Stimulated activated CD8-positive, alpha-beta memory T cell treated with anti-CD3 and anti-CD28 coated beads, Interleukin-7, amount 100 ng/mL, for 4 hours (primary cell): ENCODE results near the gene FHIT.
"Not testable (repeated sequence)": the region's sequence is repeated elsewhere in the genome, so short reads cannot be mapped to it uniquely, and the experiment has no call there.

Experiments used
- DNase-seq, 2 donors: peaks; one replicate each; pipeline ENCODE4 v3.0.0-alpha.2; 2020; ENCODE audit warnings: low read depth in 2 of 2

Gene FHIT

GRCh38 chr3:61057464-61057863 is 193.8 kb downstream of the FHIT start:
- no peak for DNase-seq

- DNase-seq, result no peak
Observed at GRCh38 chr3:61055447-61055846, 195.8 kb downstream of the FHIT start.

GRCh38 chr3:61053781-61054496 is 197.3 kb downstream of the FHIT start:
- no peak for DNase-seq

- DNase-seq, result no peak
Observed at GRCh38 chr3:61052851-61053250, 198.4 kb downstream of the FHIT start.

DNA sequence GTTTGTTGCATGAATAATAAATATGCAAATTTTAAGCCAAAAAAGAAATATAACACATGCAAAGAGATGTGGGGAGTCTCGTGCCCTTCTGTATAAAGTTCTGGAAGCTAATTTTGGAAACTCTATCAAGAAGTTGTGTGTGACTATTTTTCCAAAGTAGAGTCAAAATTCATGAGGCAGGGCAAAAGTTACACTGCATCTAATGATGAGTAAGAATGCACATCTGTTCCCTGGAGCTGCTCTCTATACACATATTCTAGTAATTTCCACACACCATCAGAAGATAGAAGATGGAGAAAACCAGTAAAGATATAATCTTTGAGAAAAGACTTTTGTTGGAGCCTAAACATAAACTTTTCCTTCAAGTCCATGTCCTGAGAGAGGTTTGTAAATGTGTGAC is 199.6 kb downstream of the FHIT start:
- no peak for DNase-seq

- DNase-seq, result not testable (repeated sequence)
Observed at GRCh38 chr3:61045169-61045568, 206.1 kb downstream of the FHIT start.

DNA sequence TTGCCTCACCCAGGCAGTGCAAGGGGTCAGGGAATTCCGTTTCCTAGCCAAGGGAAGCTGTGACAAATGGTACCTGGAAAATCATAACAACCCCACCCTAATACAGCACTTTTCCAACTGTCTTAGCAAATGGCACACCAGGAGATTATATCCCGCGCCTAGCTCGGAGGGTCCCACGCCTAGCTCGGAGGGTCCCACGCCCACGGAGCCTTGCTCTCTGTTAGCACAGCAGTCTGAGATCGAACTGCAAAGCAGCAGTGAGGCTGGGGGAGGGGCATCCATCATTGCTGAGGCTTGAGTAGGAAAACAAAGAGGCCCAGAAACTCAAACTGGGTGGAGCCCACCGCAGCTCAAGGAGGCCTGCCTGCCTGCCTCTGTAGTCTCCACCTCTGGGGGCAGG is 208.1 kb downstream of the FHIT start:
- no peak for DNase-seq

DNA sequence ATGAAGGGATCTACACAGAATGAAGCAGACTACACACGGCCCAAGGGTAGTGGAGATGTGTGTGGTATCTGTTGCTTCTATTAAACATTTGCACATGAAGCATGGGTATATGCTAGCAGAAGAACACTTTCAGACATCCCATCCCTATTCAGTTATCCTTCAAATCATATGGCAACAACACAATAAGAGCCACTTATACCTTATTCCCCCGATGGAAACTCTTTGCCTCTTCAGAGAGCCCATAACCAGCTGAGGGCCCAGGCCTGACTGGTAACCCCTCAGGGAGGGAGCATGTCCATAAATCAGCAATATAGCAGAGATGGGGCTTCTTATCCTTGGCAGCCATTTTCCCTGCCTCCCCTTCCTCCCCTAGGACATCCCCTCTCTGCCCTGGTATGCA is 210.6 kb downstream of the FHIT start:
- DNase-seq, result no peak

GRCh38 chr3:61035573-61035972 is 215.7 kb downstream of the FHIT start:
- no peak for DNase-seq

DNA sequence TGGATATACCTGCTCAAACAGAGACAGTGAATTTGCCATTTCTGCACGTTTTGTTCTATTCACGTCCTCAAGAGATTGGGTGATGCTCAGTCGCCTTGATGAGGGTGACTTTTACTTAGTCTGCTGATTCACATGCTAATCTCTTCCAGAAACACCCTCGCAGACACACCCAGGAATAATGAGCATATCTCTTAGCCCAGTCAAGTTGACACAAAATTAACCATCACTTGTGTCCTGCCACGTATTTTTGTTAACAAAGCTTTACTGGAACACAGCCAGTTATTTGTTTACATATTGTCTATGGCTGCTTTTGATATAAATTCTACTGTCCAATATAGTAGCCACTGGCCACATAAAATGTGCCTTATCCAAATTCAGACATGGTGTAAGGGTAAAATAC is 218.3 kb downstream of the FHIT start:
- DNase-seq, result no peak

DNA sequence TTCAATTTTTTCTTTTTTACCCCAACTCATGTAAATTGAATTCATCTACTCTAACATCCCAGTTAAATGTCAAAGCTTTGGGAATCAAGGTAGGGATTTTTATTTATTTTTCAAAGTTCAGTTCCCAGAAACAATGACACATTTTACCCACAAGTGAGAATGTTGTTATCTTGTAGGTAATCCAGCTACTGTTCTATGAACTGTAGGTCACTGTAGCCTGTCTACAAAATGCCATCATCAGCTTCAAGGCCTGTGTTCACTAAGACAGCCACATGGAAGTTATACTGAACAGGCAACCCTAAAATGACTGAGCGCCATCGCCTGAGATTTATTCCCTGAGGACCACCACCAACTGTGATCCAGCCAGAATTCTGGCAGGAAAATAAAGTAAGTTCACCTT is 219.7 kb downstream of the FHIT start:
- no peak for DNase-seq

GRCh38 chr3:61030469-61031035 is 220.7 kb downstream of the FHIT start:
- no peak for DNase-seq

- DNase-seq, result no peak
Observed at GRCh38 chr3:61029194-61029593, 222.1 kb downstream of the FHIT start.

DNA sequence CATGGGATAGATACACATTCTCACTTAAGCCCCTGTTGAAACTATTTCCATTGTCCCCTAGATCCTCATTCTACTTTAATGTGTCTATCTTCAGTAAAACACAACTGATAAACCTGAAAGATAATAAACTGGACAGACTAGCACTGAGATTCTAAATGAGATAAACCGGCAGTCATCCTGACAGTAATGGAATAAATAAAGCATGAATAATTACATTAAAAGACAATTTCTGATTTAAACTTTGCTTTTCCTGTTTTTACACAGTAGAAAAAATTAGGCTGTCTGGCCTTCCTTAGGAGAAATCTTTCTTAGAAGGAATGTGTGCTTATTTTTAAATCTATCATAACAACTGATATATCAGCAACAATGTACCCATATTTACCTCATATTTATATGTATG is 232.4 kb downstream of the FHIT start:
- no peak for DNase-seq

DNA sequence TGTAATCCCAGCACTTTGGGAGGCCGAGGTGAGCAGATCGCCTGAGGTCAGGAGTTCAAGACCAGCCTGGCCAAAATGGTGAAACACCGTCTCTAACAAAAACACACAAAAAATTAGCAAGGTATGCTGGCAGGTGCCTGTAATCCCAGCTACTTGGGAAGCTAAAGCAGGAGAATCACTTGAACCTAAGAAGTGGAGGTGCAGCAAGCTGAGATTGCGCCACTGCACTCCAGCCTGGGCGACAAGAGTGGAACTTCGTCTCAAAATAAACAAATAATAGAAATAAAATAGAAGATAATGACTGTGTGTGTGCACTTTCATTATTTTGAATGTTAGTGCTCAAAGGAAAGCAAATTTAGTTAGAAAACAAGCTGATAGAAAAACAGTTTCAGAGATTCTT is 234.2 kb downstream of the FHIT start:
- not testable (repeated sequence) for DNase-seq

DNA sequence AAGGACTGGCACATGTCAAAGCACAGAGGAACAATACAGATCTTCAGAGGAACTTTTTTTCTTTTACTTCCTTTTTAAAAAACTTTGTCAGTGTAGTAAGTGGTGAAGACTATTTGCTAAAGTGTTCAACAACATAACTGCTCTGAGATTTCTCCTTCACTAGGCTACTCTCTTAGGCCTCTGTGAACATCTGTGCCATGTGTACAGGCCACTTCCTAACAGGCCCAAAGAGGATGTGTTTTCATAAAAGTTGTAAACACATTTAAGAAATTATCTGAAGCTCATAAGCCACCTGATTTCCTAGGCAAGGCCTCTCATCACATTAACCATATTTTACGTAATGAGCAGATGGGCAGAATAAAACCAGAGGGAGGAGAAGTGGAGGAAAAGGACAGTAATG is 235.4 kb downstream of the FHIT start:
- no peak for DNase-seq

DNA sequence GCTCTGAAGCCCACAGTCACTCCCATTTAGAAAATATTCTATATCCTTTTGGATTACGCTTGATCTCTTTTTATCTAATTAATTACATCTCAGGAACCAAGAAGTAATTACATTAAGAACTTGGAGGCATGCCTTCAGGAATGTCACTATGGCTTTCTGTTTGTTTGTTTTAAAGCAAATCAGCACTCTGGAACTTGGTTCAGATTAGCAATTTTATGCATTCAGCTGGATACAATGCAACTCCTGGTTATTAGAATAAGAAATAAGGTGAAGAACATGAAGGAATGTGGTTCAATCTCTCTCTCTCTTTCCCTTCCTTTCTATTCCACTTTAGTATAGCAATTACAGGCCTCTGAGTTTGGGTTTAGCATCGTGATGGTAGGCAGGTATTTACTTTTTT is 235.8 kb downstream of the FHIT start:
- no peak for DNase-seq

GRCh38 chr3:61008998-61009380 is 242.3 kb downstream of the FHIT start:
- DNase-seq, result no peak

- DNase-seq, result no peak
Observed at GRCh38 chr3:61008153-61008997, 242.9 kb downstream of the FHIT start.

DNA sequence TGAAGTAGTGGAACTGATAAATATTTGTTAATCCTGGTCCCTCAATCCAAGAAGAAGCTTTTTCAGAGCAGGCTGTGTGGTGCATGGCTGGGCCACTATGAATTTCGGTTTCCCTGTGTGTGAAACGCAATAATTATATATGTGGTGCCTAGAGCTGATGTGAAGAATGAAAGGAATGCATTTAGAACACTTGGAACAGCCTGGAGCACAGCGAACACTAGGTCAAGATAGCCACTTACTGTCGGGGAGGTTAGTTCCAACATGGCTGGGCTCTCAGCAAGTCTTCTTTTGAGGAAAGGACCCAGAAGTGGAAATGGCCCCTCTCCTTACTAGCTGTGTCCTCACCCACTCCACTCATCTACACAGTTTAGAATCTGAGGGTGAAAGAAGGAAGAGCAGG is 245.7 kb downstream of the FHIT start:
- no peak for DNase-seq

GRCh38 chr3:60998858-60999257 is 252.4 kb downstream of the FHIT start:
- DNase-seq, result no peak

GRCh38 chr3:60992395-60992794 is 258.9 kb downstream of the FHIT start:
- DNase-seq, result no peak

DNA sequence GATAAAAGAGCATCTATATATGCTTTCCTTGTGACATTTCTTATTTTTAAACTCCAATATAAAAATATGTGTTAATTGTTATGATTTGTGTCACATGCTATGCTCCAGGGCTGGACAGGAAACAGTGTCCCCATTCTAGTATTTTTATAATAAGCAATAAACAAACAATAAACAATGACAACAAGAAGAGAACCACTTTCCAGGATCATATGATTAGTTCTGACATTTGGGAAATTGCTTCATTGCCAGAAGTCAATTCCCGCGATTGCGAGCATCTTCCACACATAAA is 260.9 kb downstream of the FHIT start:
- no peak for DNase-seq
